HG03103 (cell line): ENCODE results near the gene KRTAP8-1.

Source experiments
- ATAC-seq: cut with Tn5 transposase; IDR thresholded peaks from one replicate; pipeline ENCODE4 v1.9.1; 2021; ENCODE audit warnings: low read depth; ENCODE audit not compliant: unreplicated experiment

The KRTAP8-1 gene, protein sequence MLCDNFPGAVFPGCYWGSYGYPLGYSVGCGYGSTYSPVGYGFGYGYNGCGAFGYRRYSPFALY

GRCh38 chr21:30813174-30813573 is at the start of gene KRTAP8-1:
TSS of gene KRTAP8-1 (minus strand) at chr21:30813274. CDS start at chr21:30813220, 54 bp downstream.
- no peak for ATAC-seq

DNA sequence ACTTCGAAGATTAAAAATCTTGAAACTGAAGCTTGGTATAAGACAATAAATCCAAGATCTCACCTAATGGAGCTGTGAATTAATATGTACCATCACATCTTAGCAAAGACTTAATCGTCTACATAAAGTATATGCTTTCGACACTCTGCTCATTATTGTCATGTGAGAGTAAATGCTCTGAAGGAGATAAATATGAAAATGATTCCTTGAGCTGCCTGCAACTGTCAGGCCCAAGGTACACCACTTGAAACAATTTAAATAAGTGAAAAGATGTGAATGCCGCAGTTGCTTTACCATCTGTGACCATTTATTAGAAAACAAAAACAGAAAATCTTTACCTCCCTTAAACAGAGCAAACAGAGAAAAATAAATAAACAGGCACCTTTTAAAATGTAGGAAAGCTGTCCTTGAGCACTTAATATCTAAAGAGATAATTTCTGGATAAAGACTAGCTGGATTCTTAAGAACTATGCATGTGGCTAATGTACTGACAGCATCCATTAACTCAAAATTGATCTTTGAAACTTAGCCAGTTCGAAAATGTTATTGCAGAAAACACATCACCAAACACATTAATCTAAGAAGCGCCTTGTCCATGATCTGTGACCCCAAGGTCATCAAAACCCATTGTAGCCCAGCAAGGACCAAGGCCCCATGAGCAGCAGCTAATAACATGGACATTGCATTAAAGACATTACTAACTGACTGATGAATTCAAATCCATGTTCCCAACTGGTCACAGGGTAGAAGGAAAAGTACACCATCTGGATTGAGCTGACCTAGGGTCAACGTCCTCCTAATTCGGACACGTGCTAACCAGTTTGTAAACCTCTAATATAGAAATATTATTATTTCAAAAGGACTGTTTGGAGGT is 34.8 kb upstream of the KRTAP8-1 start:
- no peak for ATAC-seq

DNA sequence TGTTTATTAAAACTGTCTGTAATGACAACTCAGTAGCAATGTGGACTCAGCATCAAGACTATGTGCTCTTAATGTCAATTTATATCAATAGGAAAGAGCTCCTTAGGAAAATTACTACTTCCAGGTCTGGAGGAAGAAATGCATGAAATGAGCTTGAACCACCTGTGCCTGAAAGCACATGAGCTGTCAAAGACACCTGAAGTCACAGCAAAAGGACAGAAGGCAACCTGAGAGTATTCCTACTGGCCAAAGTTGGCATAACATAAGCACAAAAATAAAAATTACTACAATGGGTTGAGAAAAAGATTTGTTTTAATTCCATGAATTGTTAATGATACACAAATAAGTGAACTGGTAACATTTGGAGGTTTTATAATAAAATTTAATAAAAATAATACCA is 29.9 kb upstream of the KRTAP8-1 start:
- no peak for ATAC-seq

DNA sequence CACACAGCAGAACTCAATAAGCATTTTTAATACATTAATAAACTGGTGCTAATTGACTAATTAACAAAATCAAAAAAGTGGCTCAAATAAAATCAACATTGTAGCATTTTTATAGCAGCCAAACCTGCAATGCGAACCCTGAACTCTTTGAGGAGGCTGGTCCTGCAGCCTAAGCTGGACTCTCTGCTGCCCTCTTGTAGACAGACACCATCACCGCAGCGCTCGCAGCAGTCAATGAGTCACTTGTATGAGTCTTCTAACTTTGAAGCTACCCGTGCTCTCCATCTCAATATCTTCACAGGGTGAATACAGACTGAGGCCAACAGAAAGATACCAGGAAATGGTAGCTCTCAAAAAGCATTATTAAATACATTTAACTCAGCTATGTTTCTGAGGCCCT is 26.2 kb upstream of the KRTAP8-1 start:
- no peak for ATAC-seq

DNA sequence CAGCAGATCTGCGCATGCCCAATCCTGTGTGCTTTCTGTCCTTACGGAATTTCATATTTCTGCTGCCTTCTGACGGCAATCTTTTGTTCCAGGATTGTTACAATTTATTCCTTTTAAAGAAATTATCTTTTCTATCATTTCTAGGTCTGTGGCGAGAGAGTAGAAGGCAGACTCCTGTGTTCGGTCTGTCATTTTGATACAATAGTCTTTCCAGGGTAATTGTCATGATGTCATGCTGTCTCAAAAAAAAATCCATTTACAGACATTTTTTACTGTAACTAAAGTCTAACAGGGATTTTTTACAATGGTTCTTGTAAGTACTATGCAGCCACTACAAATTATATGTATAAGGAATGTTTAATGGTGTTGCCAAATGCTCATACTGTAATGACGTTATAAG is 25.5 kb upstream of the KRTAP8-1 start:
- ATAC-seq, result no peak

DNA sequence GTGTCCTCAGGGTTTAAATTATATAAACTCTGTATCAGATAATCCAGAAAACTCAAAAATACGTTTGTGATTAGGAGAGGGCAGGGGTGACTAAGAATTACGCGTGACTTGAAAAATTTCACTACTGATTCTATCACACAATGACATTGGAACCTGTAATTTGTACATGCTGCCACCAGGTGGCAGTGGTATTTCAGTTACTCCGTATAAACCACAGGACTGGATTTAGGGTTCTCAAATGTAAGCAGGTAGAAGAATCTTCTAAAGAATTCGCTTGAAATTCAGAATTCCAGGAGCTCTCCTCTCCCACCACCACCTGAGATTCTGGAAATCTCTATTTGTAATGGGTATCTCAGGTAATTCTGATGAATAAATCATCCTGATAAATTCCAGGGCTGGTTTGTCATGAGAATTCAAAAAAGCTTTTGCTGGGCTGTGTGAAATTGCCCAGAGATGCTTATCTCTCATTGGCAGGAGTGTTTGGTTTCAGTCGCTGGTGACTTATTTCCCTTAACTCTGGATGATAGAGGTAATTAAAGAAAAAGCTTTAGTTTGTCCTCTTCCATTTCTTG is 18.2 kb upstream of the KRTAP8-1 start:
- peak; percentile 56 for ATAC-seq

DNA sequence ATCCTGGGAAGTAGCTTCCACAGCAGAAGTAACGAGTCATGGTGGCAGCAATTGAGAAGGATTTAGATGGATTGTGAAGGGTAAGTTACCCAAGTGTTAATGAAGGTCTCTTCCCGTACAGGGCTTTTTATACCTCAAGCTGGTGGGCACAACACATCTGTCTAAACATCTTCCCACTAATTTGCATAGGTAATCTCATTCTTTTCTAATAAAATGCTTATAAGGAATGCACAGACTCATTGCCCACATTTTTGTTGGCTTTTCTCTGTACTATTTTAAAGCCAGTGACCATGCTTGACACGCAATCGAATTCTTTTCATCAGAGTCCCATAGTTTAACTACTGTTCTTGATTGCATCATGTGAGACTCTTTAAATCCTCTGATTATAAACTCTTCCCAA is 16.6 kb upstream of the KRTAP8-1 start, which contains the start of gene KRTAP7-1:
Gene KRTAP7-1, minus strand, starts transcription at position 101 of the 400 bp plus-strand sequence. Its CDS starts 61 bp downstream, at position 40.
- ATAC-seq, result no peak

GRCh38 chr21:30818837-30819610 is 6.0 kb upstream of the KRTAP8-1 start:
- no peak for ATAC-seq

- ATAC-seq, result no peak
These were observed 12.5 kb downstream of the KRTAP8-1 start for GRCh38 chr21:30800605-30801004.

DNA sequence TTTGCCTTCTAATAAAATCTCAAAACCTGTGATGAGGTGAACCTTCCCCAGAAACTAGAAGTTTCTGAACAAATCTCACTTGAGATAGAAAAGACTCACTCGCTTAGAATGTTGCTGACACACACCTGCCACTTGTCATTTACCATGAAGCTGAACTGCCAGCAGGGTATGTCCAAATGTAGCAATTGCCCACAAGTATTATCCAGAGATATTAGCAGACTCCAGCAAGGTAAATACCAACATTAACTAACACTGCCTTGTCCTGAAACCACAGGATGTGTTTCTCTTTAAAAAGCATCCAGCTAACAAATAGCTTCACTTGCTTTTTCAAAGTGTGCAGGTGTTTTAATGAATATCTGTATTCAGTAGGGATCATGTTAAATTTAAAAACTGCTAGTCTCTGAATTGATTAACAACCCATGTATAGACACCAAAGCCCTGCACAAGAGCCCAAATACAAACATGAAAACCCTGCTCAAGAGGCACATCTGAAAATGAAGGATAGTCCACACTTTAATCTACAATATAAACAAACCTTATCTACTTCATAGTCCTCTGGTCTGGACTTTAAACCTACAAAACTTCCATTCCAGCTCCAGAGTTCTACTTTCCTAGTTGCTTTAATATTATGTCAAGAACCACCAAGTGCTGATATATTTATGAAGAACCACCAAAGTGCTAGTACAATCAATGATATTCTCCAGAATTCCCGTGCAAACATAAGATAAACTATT is 19.3 kb downstream of the KRTAP8-1 start:
- ATAC-seq, result no peak

DNA sequence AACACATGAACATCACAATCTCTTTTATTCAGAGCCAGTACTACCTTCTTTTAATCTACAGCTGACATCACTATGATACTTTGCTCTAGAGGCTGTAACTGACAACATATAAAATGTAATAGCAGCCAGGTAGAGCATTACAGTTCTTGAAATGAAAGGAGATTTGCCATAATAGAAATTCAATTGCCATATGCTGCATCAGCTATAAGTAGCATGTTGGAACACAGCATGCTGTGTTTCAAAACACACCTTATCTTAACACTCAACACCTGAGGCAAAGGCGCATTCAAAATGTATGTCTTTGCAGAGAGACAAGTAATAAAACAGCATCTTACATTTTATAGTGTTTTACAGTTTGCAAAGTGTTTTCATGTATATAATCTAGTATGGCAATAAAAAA is 33.8 kb downstream of the KRTAP8-1 start:
- ATAC-seq, result no peak

DNA sequence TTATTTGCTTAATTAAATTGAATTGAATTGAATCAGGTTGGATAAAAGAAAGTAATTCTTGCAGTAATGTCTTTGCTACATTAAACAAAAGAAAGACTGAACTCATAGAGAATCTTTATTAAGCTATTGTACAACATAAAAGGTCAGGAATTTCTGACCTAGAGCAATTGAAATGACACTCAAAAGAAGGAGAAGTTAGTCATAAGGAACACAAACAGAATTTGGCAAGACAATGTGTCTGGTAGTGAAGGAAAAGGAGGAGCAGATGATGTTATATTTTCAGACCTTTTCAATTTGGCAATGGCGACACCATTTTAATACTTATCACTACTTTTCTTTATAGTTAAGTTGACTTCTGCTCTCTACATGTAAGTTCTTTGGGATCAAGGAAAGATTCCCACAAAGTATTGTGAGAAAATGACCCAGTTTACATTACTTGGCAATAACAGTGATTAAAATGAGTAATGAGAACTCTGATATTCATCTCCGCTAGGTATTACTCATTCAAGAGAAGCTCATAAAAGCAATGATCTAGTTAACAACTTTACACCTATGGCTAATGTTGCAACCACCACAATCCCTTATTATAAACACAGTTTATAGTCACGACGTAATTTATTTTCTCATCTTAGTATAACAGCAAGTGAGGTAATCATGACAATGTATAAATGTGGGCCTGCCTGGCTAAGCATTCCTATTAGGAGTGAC is 43.2 kb downstream of the KRTAP8-1 start:
- ATAC-seq, result no peak
